Activated CD4-positive, alpha-beta T cell treated with anti-CD3 and anti-CD28 coated beads for 36 hours (primary cell): ENCODE measurements around the gene RB1. TPM values are rescaled to one million over a fixed set of nuclear protein-coding genes. Genes with fewer than 3 reads are reported as not detected.

Experiments
- ATAC-seq: fragments of 200-7000 bp; cut with Tn5 transposase; one replicate; pipeline ENCODE4 v1.10.0; 2021; ENCODE audit warnings: mild to moderate bottlenecking, moderate library complexity
- CTCF ChIA-PET: fragments of 350-600 bp; sonication (Branson Sonifier 250); formaldehyde crosslinking; loops from one replicate; lab custom pipeline; 2021; ENCODE audit warnings: antibody characterized with exemption; lab: Charles Lee
- POLR2A ChIA-PET: fragments of 350-600 bp; sonication (Branson Sonifier 250); formaldehyde crosslinking; loops from one replicate; lab custom pipeline; 2021; ENCODE audit warnings: antibody characterized with exemption, inconsistent platforms; lab: Charles Lee
- DNase-seq: peaks from one replicate; pipeline ENCODE4 v3.0.0-alpha.2; 2020
- H3K27ac Mint-ChIP-seq: one replicate; pipeline ENCODE4 v1.8.0; 2021; ENCODE audit warnings: mixed read lengths
- H3K27me3 Mint-ChIP-seq: one replicate; pipeline ENCODE4 v1.8.0; 2021; ENCODE audit warnings: mixed read lengths
- H3K36me3 Mint-ChIP-seq: one replicate; pipeline ENCODE4 v1.8.0; 2021; ENCODE audit warnings: low read depth, mixed read lengths
- H3K4me1 Mint-ChIP-seq: one replicate; pipeline ENCODE4 v1.8.0; 2021; ENCODE audit warnings: mixed read lengths
- H3K4me3 Mint-ChIP-seq: one replicate; pipeline ENCODE4 v1.8.0; 2021; ENCODE audit warnings: mild to moderate bottlenecking, moderate library complexity, mixed read lengths
- H3K9me3 Mint-ChIP-seq: one replicate; pipeline ENCODE4 v1.8.0; 2021; ENCODE audit warnings: low read depth, mixed read lengths
- intact Hi-C, 2 experiments: fragments of 100-400 bp; cut with DNase I in 1 of 2; cut with micrococcal nuclease in 1 of 2; formaldehyde crosslinking; loops; one replicate each; pipeline versions ENCODE4 v1.14.2 to v1.15.1; 2022 to 2024; cut with DNase I, micrococcal nuclease
- total RNA-seq, 2 experiments: library from RNA; stranded (reverse); gene quantifications; one replicate each; pipeline ENCODE4 v1.2.3, GENCODE V29; 2021

Gene RB1
- total RNA-seq, 2 experiments from 2014 or later = 26.9 to 32.8 TPM

DNA sequence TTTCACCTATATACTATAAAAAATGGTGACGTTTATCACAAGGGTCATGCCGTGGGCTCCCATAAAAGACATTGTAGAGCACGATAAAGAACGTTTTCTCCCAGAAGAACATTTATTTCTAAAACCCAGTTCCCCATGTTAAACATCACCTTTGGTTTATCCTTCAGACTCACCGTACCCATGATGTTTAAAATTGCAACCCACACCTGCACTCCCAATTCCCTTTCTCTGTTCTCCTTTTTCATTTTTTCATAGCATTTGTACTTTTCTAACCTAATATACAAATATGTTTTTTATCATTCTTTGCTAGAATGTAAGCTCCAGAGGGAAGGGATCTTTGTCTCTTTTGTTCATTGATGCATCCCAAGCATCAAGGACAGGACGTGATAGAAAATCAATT is 227.3 kb downstream of the RB1 start:
- H3K4me1 Mint-ChIP-seq = peaks cover 24% of the 10 kb centered on the region
- ATAC-seq (no peak), DNase-seq (no peak)
- POLR2A ChIA-PET = no interaction called here
- CTCF ChIA-PET = no interaction called here
- H3K9me3 Mint-ChIP-seq = no peaks in the 10 kb centered on the region
- no peaks in the 10 kb centered on the region for H3K27me3 Mint-ChIP-seq
- H3K27ac Mint-ChIP-seq = peak overlapping the region; percentile 97
- H3K4me3 Mint-ChIP-seq = peak overlapping the region; percentile 92
- intact Hi-C loops = loop anchor here in 1 of 2 experiments (5.0 kb wide), 1 partner anchor 39 kb away; no protein-coding TSS in a partner anchor
- H3K36me3 Mint-ChIP-seq = no peaks in the 10 kb centered on the region

Other genes starting within 250 kb of the RB1 start
- gene MED4, start 208.6 kb upstream of the RB1 start, total RNA-seq = 10 to 100 TPM; 53.5 to 62.7 TPM
- gene ITM2B, start 70.5 kb upstream of the RB1 start, total RNA-seq = 10 to 100 TPM; 67.0 to 96.5 TPM
- gene LPAR6, start 109.4 kb downstream of the RB1 start, total RNA-seq = 1 to 10 TPM; 6.8 to 7.9 TPM
- gene RCBTB2, start 229.3 kb downstream of the RB1 start, total RNA-seq = 1 to 10 TPM; 1.1 to 1.6 TPM